GM23248 (cell line): ENCODE results near the gene BCAS1.

Experiments used
- EZH2 ChIP-seq: fragments of 200-600 bp; sonication (generic); IDR thresholded peaks from 2 replicates; pipeline ENCODE4 v1.6.1; 2018; ENCODE audit warnings: antibody characterized with exemption, mild to moderate bottlenecking; ENCODE audit not compliant: insufficient read depth, poor library complexity, severe bottlenecking
- EZH2phosphoT487 ChIP-seq: fragments of 200-600 bp; sonication (generic); IDR thresholded peaks from 2 replicates; pipeline ENCODE4 v1.6.1; 2018; ENCODE audit warnings: antibody characterized with exemption, moderate library complexity, mild to moderate bottlenecking, low read depth; ENCODE audit not compliant: insufficient read depth

DNA sequence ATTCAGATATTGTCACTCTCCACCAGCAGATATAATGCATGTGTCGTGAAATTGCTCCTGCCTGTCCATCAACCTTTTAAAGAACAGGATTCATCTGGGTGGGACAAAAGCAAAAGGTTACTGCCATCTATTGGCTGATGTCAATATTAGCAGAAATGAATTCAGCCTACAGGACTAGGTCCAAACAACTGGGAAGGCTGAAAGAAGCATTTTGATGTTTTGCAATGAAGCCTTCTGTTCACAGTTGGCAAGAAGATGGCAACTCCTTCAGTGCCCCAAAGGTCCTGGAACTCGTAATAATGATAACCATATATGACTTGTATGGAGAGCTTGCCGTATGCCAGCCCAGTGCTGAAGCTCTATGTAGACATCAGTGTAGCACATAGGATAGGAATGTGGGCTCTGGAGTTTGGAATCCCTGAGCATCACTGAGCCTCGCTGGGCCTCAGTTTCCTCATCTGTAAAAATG is 7.5 kb downstream of the BCAS1 start:
- TF ChIP-seq EZH2: no peak
- no peak for TF ChIP-seq EZH2phosphoT487
